HepG2 (cell line): ENCODE results near the gene HDAC8. TPM values are rescaled to one million over a fixed set of nuclear protein-coding genes. Genes with fewer than 3 reads are reported as not detected.

Experiments
- ATAC-seq: fragments of 200-7000 bp; cut with Tn5 transposase; 3 replicates; pipeline ENCODE4 v1.9.1; 2020; ENCODE audit warnings: mild to moderate bottlenecking, moderate library complexity
- BruUV-seq: library from RNA; stranded (reverse); fragments of 400-500 nt; replicated peaks from 2 replicates; lab custom pipeline; 2021; lab: Mats Ljungman, UMichigan
- CTCF ChIA-PET: fragments of 300-600 bp; formaldehyde crosslinking; extraction: SDS; loops from one replicate; lab custom pipeline; 2021; ENCODE audit warnings: low total read pairs, inconsistent platforms, low intra/inter-chr PET ratio; lab: Yijun Ruan, JAX
- POLR2A ChIA-PET: fragments of 350-600 bp; sonication (Branson Sonifier 250); formaldehyde crosslinking; loops from one replicate; lab custom pipeline; 2020; ENCODE audit warnings: antibody characterized with exemption, inconsistent platforms; lab: Yijun Ruan, JAX
- DNase-seq: peaks from one replicate; pipeline ENCODE4 v3.0.0-alpha.2; 2015; ENCODE audit warnings: low spot score
- FAIRE-seq: peaks from 3 replicates; lab custom pipeline; 2011; peaks lifted over from hg19 to GRCh38; lab: Jason Lieb, UNC
- H2AFZ ChIP-seq: one replicate; pipeline ENCODE4 v1.6.1; 2011; ENCODE audit warnings: low read length, inconsistent platforms
- H3K27ac ChIP-seq: fragments of 300-600 bp; 3 replicates; pipeline ENCODE4 v1.8.0; 2011; ENCODE audit warnings: mixed run types, mild to moderate bottlenecking, mixed read lengths, low read length, inconsistent platforms; ENCODE audit not compliant: insufficient read depth; ENCODE audit errors: extremely low read length
- H3K27me3 ChIP-seq, 2 experiments: fragments of 200-600 bp in 1 of 2; 2 replicates in 1 of 2; 3 replicates in 1 of 2; pipeline versions ENCODE4 v1.6.0 to v1.8.0; 2011; ENCODE audit warnings: low read length in 2 of 2, mild to moderate bottlenecking in 2 of 2, moderate library complexity in 2 of 2, inconsistent platforms in 1 of 2; ENCODE audit not compliant: insufficient read depth in 2 of 2, control insufficient read depth in 1 of 2
- H3K36me3 ChIP-seq, 2 experiments: fragments of 200-600 bp in 1 of 2; replicated peaks in 1 of 2; 2 replicates in 1 of 2; 3 replicates in 1 of 2; pipeline versions ENCODE4 v1.5.1 to v1.8.0; 2011; ENCODE audit warnings: low read length in 2 of 2, inconsistent platforms in 1 of 2; ENCODE audit not compliant: insufficient read depth in 2 of 2, control insufficient read depth in 1 of 2
- H3K4me1 ChIP-seq: 2 replicates; pipeline ENCODE4 v1.5.1; 2012; ENCODE audit warnings: low read length, inconsistent platforms; ENCODE audit not compliant: insufficient read depth
- H3K4me2 ChIP-seq: 2 replicates; pipeline ENCODE4 v1.6.0; 2011; ENCODE audit warnings: low read depth, low read length, inconsistent platforms
- H3K4me3 ChIP-seq, 3 experiments: fragments of 200-600 bp in 1 of 3; sonication (generic), shearing (Covaris generic) in 1 of 3; replicated peaks in 1 of 3; 2 replicates each; pipeline ENCODE4 v1.5.1; 2011 to 2016; ENCODE audit warnings: low read length in 3 of 3, inconsistent platforms in 2 of 3, low read depth in 2 of 3, mild to moderate bottlenecking in 2 of 3, control low read depth in 1 of 3, mixed read lengths in 1 of 3; ENCODE audit not compliant: insufficient read depth in 1 of 3
- H3K79me2 ChIP-seq: one replicate; pipeline ENCODE4 v1.6.1; 2011; ENCODE audit warnings: low read length, inconsistent platforms; ENCODE audit not compliant: insufficient read depth
- H3K9ac ChIP-seq: 2 replicates; pipeline ENCODE4 v1.6.0; 2011; ENCODE audit warnings: mild to moderate bottlenecking, low read depth, low read length, inconsistent platforms; ENCODE audit not compliant: insufficient read depth
- H3K9me3 ChIP-seq: 2 replicates; pipeline ENCODE4 v1.5.1; 2012; ENCODE audit warnings: mild to moderate bottlenecking, low read length
- H4K20me1 ChIP-seq: 2 replicates; pipeline ENCODE4 v1.6.0; 2011; ENCODE audit warnings: inconsistent platforms, mild to moderate bottlenecking, low read length, moderate library complexity; ENCODE audit not compliant: insufficient read depth
- CBX5 ChIP-seq: sonication (generic); formaldehyde crosslinking; IDR thresholded peaks from 2 replicates; pipeline ENCODE4 v1.4.0; 2020; ENCODE audit warnings: missing genetic modification reagents, borderline replicate concordance
- CREM ChIP-seq, 2 experiments: sonication (generic) in 1 of 2; formaldehyde crosslinking in 1 of 2; IDR thresholded peaks; 2 replicates each; pipeline versions ENCODE4 v1.4.0 to v1.6.1; 2016 to 2020; ENCODE audit warnings: antibody characterized with exemption in 1 of 2, mild to moderate bottlenecking in 1 of 2, missing genetic modification reagents in 1 of 2
- EED ChIP-seq: sonication (generic); formaldehyde crosslinking; IDR thresholded peaks from 2 replicates; pipeline ENCODE4 v1.5.0; 2020; ENCODE audit warnings: mild to moderate bottlenecking, missing genetic modification reagents
- FOSL2 ChIP-seq: sonication (generic); formaldehyde crosslinking; IDR thresholded peaks from 2 replicates; pipeline ENCODE4 v1.4.0; 2020; ENCODE audit warnings: missing genetic modification reagents
- FOXC1 ChIP-seq: sonication (generic); formaldehyde crosslinking; IDR thresholded peaks from 2 replicates; pipeline ENCODE4 v1.8.0; 2022; ENCODE audit warnings: mild to moderate bottlenecking, missing genetic modification reagents, borderline replicate concordance
- MAFF ChIP-seq: IDR thresholded peaks from 2 replicates; pipeline ENCODE4 v1.6.1; 2011; ENCODE audit warnings: low read depth, low read length, improper control_type of control experiment
- MAFK ChIP-seq, 2 experiments: IDR thresholded peaks in 1 of 2; conservative IDR thresholded peaks in 1 of 2; 2 replicates each; pipeline ENCODE4 v1.6.1; 2011; ENCODE audit warnings: improper control_type of control experiment in 2 of 2, low read length in 2 of 2
- TP53 ChIP-seq: sonication (generic); formaldehyde crosslinking; conservative IDR thresholded peaks from 2 replicates; pipeline ENCODE4 v1.4.0; 2020; ENCODE audit warnings: missing genetic modification reagents
- ZNF329 ChIP-seq: sonication (generic); formaldehyde crosslinking; IDR thresholded peaks from 2 replicates; pipeline ENCODE4 v1.9.0; 2021; ENCODE audit warnings: low read depth, mild to moderate bottlenecking, missing genetic modification reagents
- ZNF331 ChIP-seq: sonication (generic); formaldehyde crosslinking; IDR thresholded peaks from 2 replicates; pipeline ENCODE4 v1.4.0; 2020; ENCODE audit warnings: missing genetic modification reagents
- ZNF543 ChIP-seq: sonication (generic); formaldehyde crosslinking; IDR thresholded peaks from 2 replicates; pipeline ENCODE4 v1.4.0; 2020; ENCODE audit warnings: mild to moderate bottlenecking, missing genetic modification reagents
- WGBS: methylation state at CpG from one replicate; pipeline ENCODE4 v1.1.6; 2017; ENCODE audit warnings: low lambda C conversion rate; 5-methylcytosine and 5-hydroxymethylcytosine counted together
- in situ Hi-C: cut with HindIII; loops from 2 replicates; pipeline ENCODE4 v1.10.0; 2017; ENCODE audit warnings: low pct_unique_long_range_greater_than_20kb; ENCODE audit not compliant: extremely low pct_ligation_motif_present
- intact Hi-C: fragments of 100-400 bp; cut with micrococcal nuclease; formaldehyde crosslinking; loops from one replicate; pipeline ENCODE4 v1.10.0; 2022; ENCODE audit not compliant: unreplicated experiment
- polyA plus RNA-seq, 8 experiments: library from polyadenylated mRNA; depleted of rRNA in 3 of 8; stranded (reverse) in 7 of 8; unstranded in 1 of 8; fragments of >200 nt; fragmentation: Illumina TruSeq in 4 of 8; extraction: Trizol in 4 of 8; gene quantifications; 2 replicates each; pipeline versions ENCODE4 v1.2.1 to v1.2.3, GENCODE V29; 2011 to 2016; ENCODE audit warnings: low read depth in 4 of 8, missing spikeins in 1 of 8, mixed read lengths in 1 of 8; ENCODE audit not compliant: insufficient read depth in 1 of 8
- total RNA-seq, 5 experiments: library from RNA; depleted of rRNA; stranded (reverse); fragments of >200 nt; fragmentation: Illumina TruSeq; extraction: Trizol; gene quantifications; 2 replicates each; pipeline ENCODE4 v1.2.3, GENCODE V29; 2016; ENCODE audit warnings: low read depth in 1 of 5

The HDAC8 gene
- total and polyA plus RNA-seq, 2 of the 13 experiments (the other 11 are each of a cell fraction or from before 2014, with no cell fraction given) = 13.7 to 28.6 TPM

GRCh38 chrX:72621163-72621562, 48.5 kb upstream of the HDAC8 start:
- no CpG with 5 or more reads among the region's 1 CpG for WGBS
- no TSS peak for BruUV-seq
- H4K20me1 ChIP-seq = no peaks in the 10 kb centered on the region
- no peak overlapping the region for H2AFZ ChIP-seq
- H3K27me3 ChIP-seq = no peaks in the 10 kb centered on the region
- H3K36me3 ChIP-seq = no peaks in the 10 kb centered on the region
- no peak overlapping the region for H3K4me2 ChIP-seq
- CTCF ChIA-PET = no interaction called here
- no peak overlapping the region for H3K4me3 ChIP-seq
- no peak overlapping the region for H3K27ac ChIP-seq
- ATAC-seq (no peak), DNase-seq (no peak), FAIRE-seq (no peak)
- no peaks in the 10 kb centered on the region for H3K9me3 ChIP-seq
- H3K9ac ChIP-seq = no peak overlapping the region
- TF ChIP-seq CBX5 (CRISPR knock-in tag) (no peak), TP53 (CRISPR knock-in tag) (no peak), CREM (IDR thresholded peaks at IDR 0.05) (no peak), CREM (CRISPR knock-in tag; IDR thresholded peaks at IDR 0.05) (no peak), MAFK (conservative IDR thresholded peaks at IDR 0.05 in 1 of 2, IDR thresholded peaks at IDR 0.05 in 1 of 2; ENCODE audit: low read length in 2 of 2) (peak; percentile 45 to 57; a peak in 3 of 4 replicates), ZNF329 (CRISPR knock-in tag) (no peak), ZNF543 (CRISPR knock-in tag) (no peak), MAFF (peak; percentile 48; the same call in 1 of the 2 replicates), EED (no peak), ZNF331 (no peak)
- intact Hi-C loops = no loop called here
- H3K79me2 ChIP-seq = no peaks in the 10 kb centered on the region
- in situ Hi-C loops = no loop called here
- POLR2A ChIA-PET = no interaction called here
- H3K4me1 ChIP-seq = peaks cover 7% of the 10 kb centered on the region; the same call in 1 of the 2 replicates

- 88% methylated on average over 3 of the region's 9 CpGs for whole genome bisulfite sequencing
- Histone ChIP-seq H3K4me2 (no peak overlapping the region), H3K27ac (no peak overlapping the region), H3K36me3 (no peaks in the 10 kb centered on the region; a peak in 1 of 5 replicates), H3K9me3 (no peaks in the 10 kb centered on the region), H3K4me3 (no peak overlapping the region), H3K27me3 (no peaks in the 10 kb centered on the region), H2AFZ (no peak overlapping the region), H3K9ac (no peak overlapping the region), H4K20me1 (no peaks in the 10 kb centered on the region), H3K4me1 (peaks cover 7% of the 10 kb centered on the region; the same call in 1 of the 2 replicates), H3K79me2 (no peaks in the 10 kb centered on the region)
- peak; percentile 2 for DNase-seq
- FAIRE-seq = no peak
- in situ Hi-C loops = no loop called here
- BruUV-seq = no TSS peak
- no peak for TF ChIP-seq FOXC1 (CRISPR knock-in tag)
- TF ChIP-seq FOSL2 (CRISPR knock-in tag) = peak; percentile 65
- no peak for ATAC-seq
- CTCF ChIA-PET = no interaction called here
- POLR2A ChIA-PET = no interaction called here
- intact Hi-C loops = no loop called here
Measured at GRCh38 chrX:72620550-72621145, 48.0 kb upstream of the HDAC8 start.
